ENCODE results near the gene PPT2.
"Not testable (repeated sequence)": the region's sequence is repeated elsewhere in the genome, so short reads cannot be mapped to it uniquely, and the experiment has no call there.

PPT2 gene

DNA sequence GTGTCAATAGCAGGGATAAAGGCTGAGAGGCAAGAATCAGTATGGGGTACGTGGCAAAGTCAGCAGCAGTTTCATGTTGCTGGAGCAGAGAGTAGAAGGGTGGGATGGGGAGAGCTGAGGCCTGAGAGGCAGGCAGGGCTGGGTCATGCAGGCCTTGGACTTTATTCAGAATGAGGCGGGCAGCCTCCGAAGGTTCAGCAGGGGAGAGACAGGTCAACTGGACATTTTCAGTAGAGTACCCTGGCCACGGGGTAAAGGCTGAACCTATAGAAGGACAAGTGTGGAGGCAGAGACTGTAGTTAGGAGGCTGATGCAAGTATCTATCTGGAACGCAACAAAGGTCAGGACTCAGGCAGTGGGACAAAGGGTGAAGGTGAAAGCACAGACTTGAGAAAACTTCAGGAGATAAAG lies 56.3 kb downstream of the PPT2 start:
- DNase-seq (ENCODE audit: low spot score), result no peak

DNA sequence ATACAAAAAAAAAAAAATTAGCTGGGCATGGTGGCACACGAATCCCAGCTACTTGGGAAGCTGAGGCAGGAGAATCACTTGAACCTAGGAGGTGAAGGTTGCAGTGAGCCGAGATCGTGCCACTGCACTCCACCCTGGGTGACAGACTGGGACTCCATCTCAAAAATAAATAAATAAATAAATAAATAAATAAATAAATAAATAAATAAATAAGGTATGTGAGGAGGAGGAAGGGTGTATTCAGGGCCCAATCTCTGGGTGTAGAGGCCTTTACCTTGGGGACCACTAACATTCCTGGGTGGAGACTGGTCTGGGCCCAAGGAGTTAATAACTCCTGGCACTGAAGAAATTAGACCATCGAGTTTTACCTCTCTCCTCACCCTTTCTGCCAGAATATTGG lies 57.5 kb downstream of the PPT2 start:
- not testable (repeated sequence) for DNase-seq (ENCODE audit: low spot score)

DNA sequence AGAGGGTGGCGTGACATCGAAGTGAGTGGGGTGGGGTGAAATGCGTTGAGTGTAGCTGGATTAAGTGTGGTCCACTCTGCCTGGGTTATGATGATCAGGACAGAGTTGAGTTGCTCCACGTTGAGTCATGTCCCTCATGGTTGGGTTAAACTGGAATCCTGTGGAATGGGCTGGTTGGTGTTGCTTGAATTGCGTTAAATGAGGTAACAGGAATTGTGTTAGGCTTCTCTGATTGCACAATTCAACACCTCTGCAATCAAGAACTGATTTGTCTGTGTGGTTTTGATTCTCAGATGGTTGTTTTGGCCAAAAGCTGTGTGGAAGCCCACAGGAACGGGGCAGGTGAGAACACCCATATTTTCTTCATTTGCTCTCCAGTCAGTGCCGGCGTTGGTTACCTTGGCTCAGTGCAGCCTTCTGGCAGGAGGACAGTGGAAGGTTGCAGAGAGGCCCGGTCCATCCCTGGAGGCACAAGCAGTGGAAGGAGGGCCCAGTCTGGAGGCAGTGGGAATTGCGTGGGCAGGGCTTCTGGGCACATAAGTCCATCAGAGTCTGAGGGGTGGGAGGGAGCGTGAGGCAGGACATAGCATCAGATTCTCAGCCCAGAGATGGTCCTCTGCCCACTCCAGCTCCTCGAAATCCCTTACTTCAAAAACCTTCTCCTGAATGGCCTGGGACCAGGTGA lies 58.3 kb downstream of the PPT2 start:
- DNase-seq (ENCODE audit: low spot score), result no peak
